Neural progenitor cell (in vitro differentiated cells): Measurements from ENCODE around the gene ACOD1.

Experiments
- CTCF ChIP-seq: fragments of 200-600 bp; sonication (generic); IDR thresholded peaks from 2 replicates; pipeline ENCODE4 v1.5.1; 2017; ENCODE audit warnings: antibody characterized with exemption, mild to moderate bottlenecking
- EZH2 ChIP-seq: fragments of 200-600 bp; sonication (generic); IDR thresholded peaks from 2 replicates; pipeline ENCODE4 v1.6.1; 2017; ENCODE audit warnings: antibody characterized with exemption, mild to moderate bottlenecking, moderate library complexity
- EZH2phosphoT487 ChIP-seq: fragments of 200-600 bp; sonication (generic); IDR thresholded peaks from 2 replicates; pipeline ENCODE4 v1.6.1; 2017; ENCODE audit warnings: antibody characterized with exemption

- TF ChIP-seq CTCF: no peak
- TF ChIP-seq EZH2: no peak
- TF ChIP-seq EZH2phosphoT487: no peak
Observed at GRCh38 chr13:76925115-76925514, 23.2 kb upstream of the ACOD1 start.
